Activated naive CD8-positive, alpha-beta T cell treated with anti-CD3 and anti-CD28 coated beads, Interleukin-2, amount 50 U/mL, for 24 hours (primary cell): ENCODE measurements around the gene PHETA1.
"Not testable (repeated sequence)": the region's sequence is repeated elsewhere in the genome, so short reads cannot be mapped to it uniquely, and the experiment has no call there.

ENCODE experiments used
- ATAC-seq: fragments of 150-1000 bp; cut with Tn5 transposase; one replicate; pipeline ENCODE4 v1.10.0; 2021
- DNase-seq: peaks from one replicate; pipeline ENCODE4 v3.0.0; 2021
- H3K27ac Mint-ChIP-seq: one replicate; pipeline ENCODE4 v1.8.0; 2021; ENCODE audit warnings: mild to moderate bottlenecking, mixed read lengths
- H3K27me3 Mint-ChIP-seq: one replicate; pipeline ENCODE4 v1.8.0; 2021; ENCODE audit warnings: mixed read lengths
- H3K36me3 Mint-ChIP-seq: one replicate; pipeline ENCODE4 v1.8.0; 2021; ENCODE audit warnings: low read depth, mixed read lengths
- H3K4me1 Mint-ChIP-seq: one replicate; pipeline ENCODE4 v1.8.0; 2021; ENCODE audit warnings: mixed read lengths
- H3K4me3 Mint-ChIP-seq: one replicate; pipeline ENCODE4 v1.8.0; 2021; ENCODE audit warnings: mild to moderate bottlenecking, moderate library complexity, mixed read lengths
- H3K9me3 Mint-ChIP-seq: one replicate; pipeline ENCODE4 v1.8.0; 2021; ENCODE audit warnings: mixed read lengths

Gene PHETA1

GRCh38 chr12:111396271-111396670 lies 27.4 kb upstream of the PHETA1 start:
- not testable (repeated sequence) for H3K36me3 Mint-ChIP-seq, H3K9me3 Mint-ChIP-seq, DNase-seq, H3K27ac Mint-ChIP-seq, ATAC-seq, H3K4me3 Mint-ChIP-seq, H3K27me3 Mint-ChIP-seq
- H3K4me1 Mint-ChIP-seq: peaks cover 42% of the 10 kb centered on the region

- DNase-seq (no peak), ATAC-seq (no peak)
- no peaks in the 10 kb centered on the region for H3K36me3 Mint-ChIP-seq
- H3K4me1 Mint-ChIP-seq: peaks cover 40% of the 10 kb centered on the region
- H3K9me3 Mint-ChIP-seq: peaks cover 5% of the 10 kb centered on the region
- H3K27me3 Mint-ChIP-seq: no peaks in the 10 kb centered on the region
- no peak overlapping the region for H3K27ac Mint-ChIP-seq
- H3K4me3 Mint-ChIP-seq: no peak overlapping the region
Observed at GRCh38 chr12:111395336-111396187, 26.7 kb upstream of the PHETA1 start.

GRCh38 chr12:111394480-111394879 lies 25.6 kb upstream of the PHETA1 start:
- Mint-ChIP-seq H3K4me3 (no peak overlapping the region), H3K27ac (no peak overlapping the region), H3K27me3 (no peaks in the 10 kb centered on the region), H3K36me3 (no peaks in the 10 kb centered on the region), H3K9me3 (peaks cover under 1% of the 10 kb centered on the region), H3K4me1 (peaks cover 29% of the 10 kb centered on the region)
- DNase-seq (no peak), ATAC-seq (no peak)

GRCh38 chr12:111393700-111394300 lies 24.9 kb upstream of the PHETA1 start:
- H3K4me1 Mint-ChIP-seq: peaks cover 22% of the 10 kb centered on the region
- no peak overlapping the region for H3K27ac Mint-ChIP-seq
- H3K27me3 Mint-ChIP-seq: no peaks in the 10 kb centered on the region
- H3K36me3 Mint-ChIP-seq: no peaks in the 10 kb centered on the region
- no peak for DNase-seq
- no peak for ATAC-seq
- H3K9me3 Mint-ChIP-seq: no peaks in the 10 kb centered on the region
- no peak overlapping the region for H3K4me3 Mint-ChIP-seq

- DNase-seq (no peak), ATAC-seq (no peak)
- H3K9me3 Mint-ChIP-seq: no peaks in the 10 kb centered on the region
- H3K27ac Mint-ChIP-seq: no peak overlapping the region
- H3K36me3 Mint-ChIP-seq: no peaks in the 10 kb centered on the region
- no peaks in the 10 kb centered on the region for H3K4me1 Mint-ChIP-seq
- no peaks in the 10 kb centered on the region for H3K27me3 Mint-ChIP-seq
- no peak overlapping the region for H3K4me3 Mint-ChIP-seq
Observed at GRCh38 chr12:111390910-111391309, 22.0 kb upstream of the PHETA1 start.

GRCh38 chr12:111389635-111390034 lies 20.7 kb upstream of the PHETA1 start:
- Mint-ChIP-seq H3K27ac (no peak overlapping the region), H3K4me3 (no peak overlapping the region)

GRCh38 chr12:111387747-111388323 lies 18.9 kb upstream of the PHETA1 start:
- DNase-seq (no peak), ATAC-seq (no peak)
- Mint-ChIP-seq H3K4me1 (no peaks in the 10 kb centered on the region), H3K4me3 (no peak overlapping the region), H3K9me3 (no peaks in the 10 kb centered on the region), H3K27ac (no peak overlapping the region), H3K27me3 (peaks cover 11% of the 10 kb centered on the region), H3K36me3 (no peaks in the 10 kb centered on the region)

More at GRCh38 chr12:111389635-111390034, 20.7 kb upstream of the PHETA1 start:
- Mint-ChIP-seq H3K36me3 (no peaks in the 10 kb centered on the region), H3K27me3 (peaks cover 10% of the 10 kb centered on the region), H3K9me3 (no peaks in the 10 kb centered on the region), H3K4me1 (no peaks in the 10 kb centered on the region)
- DNase-seq: no peak
- ATAC-seq: no peak

- DNase-seq (no peak), ATAC-seq (no peak)
- Mint-ChIP-seq H3K36me3 (no peaks in the 10 kb centered on the region), H3K9me3 (no peaks in the 10 kb centered on the region), H3K4me1 (no peaks in the 10 kb centered on the region), H3K4me3 (no peak overlapping the region), H3K27ac (no peak overlapping the region), H3K27me3 (peaks cover 11% of the 10 kb centered on the region)
Observed at GRCh38 chr12:111386885-111387284, 18.0 kb upstream of the PHETA1 start.

GRCh38 chr12:111384596-111384995 lies 15.7 kb upstream of the PHETA1 start:
- Mint-ChIP-seq H3K36me3 (no peaks in the 10 kb centered on the region), H3K4me1 (no peaks in the 10 kb centered on the region), H3K27ac (no peak overlapping the region), H3K27me3 (peaks cover 21% of the 10 kb centered on the region), H3K9me3 (no peaks in the 10 kb centered on the region), H3K4me3 (no peak overlapping the region)
- DNase-seq (no peak), ATAC-seq (no peak)

- H3K27ac Mint-ChIP-seq: no peak overlapping the region
- no peak overlapping the region for H3K4me3 Mint-ChIP-seq
Observed at GRCh38 chr12:111379942-111380554, 11.2 kb upstream of the PHETA1 start.

GRCh38 chr12:111377440-111377839 lies 8.5 kb upstream of the PHETA1 start:
- Mint-ChIP-seq H3K36me3 (no peaks in the 10 kb centered on the region), H3K27me3 (peaks cover 21% of the 10 kb centered on the region), H3K27ac (no peak overlapping the region), H3K4me3 (no peak overlapping the region), H3K4me1 (peaks cover 2% of the 10 kb centered on the region), H3K9me3 (peaks cover 4% of the 10 kb centered on the region)
- ATAC-seq: no peak
- DNase-seq: no peak

More at GRCh38 chr12:111379942-111380554, 11.2 kb upstream of the PHETA1 start:
- peaks cover 2% of the 10 kb centered on the region for H3K4me1 Mint-ChIP-seq
- no peaks in the 10 kb centered on the region for H3K36me3 Mint-ChIP-seq
- H3K9me3 Mint-ChIP-seq: peaks cover 4% of the 10 kb centered on the region
- ATAC-seq (no peak), DNase-seq (no peak)
- peaks cover 21% of the 10 kb centered on the region for H3K27me3 Mint-ChIP-seq

- ATAC-seq: not testable (repeated sequence)
Observed at GRCh38 chr12:111373231-111373630, 4.3 kb upstream of the PHETA1 start.

GRCh38 chr12:111369496-111370220 lies 763 bp upstream of the PHETA1 start:
- Mint-ChIP-seq H3K27ac (no peak overlapping the region), H3K36me3 (no peaks in the 10 kb centered on the region), H3K4me3 (peak overlapping the region; percentile 76), H3K9me3 (no peaks in the 10 kb centered on the region), H3K27me3 (peaks cover 7% of the 10 kb centered on the region), H3K4me1 (peaks cover 13% of the 10 kb centered on the region)
- DNase-seq: no peak
- no peak for ATAC-seq

More at GRCh38 chr12:111373231-111373630, 4.3 kb upstream of the PHETA1 start:
- H3K4me1 Mint-ChIP-seq, H3K9me3 Mint-ChIP-seq, H3K27ac Mint-ChIP-seq, H3K27me3 Mint-ChIP-seq, H3K4me3 Mint-ChIP-seq, H3K36me3 Mint-ChIP-seq, DNase-seq: not testable (repeated sequence)

GRCh38 chr12:111368291-111368787 lies 556 bp downstream of the PHETA1 start:
- H3K27me3 Mint-ChIP-seq: peaks cover 6% of the 10 kb centered on the region
- peak; percentile 6 for ATAC-seq
- no peaks in the 10 kb centered on the region for H3K9me3 Mint-ChIP-seq
- no peak overlapping the region for H3K27ac Mint-ChIP-seq
- peak overlapping the region; percentile 63 for H3K4me3 Mint-ChIP-seq
- no peaks in the 10 kb centered on the region for H3K36me3 Mint-ChIP-seq
- no peak for DNase-seq
- peaks cover 13% of the 10 kb centered on the region for H3K4me1 Mint-ChIP-seq
